H1 (cell line): ENCODE data around the gene DENND6B. TPM values are rescaled to one million over a fixed set of nuclear protein-coding genes. Genes with fewer than 3 reads are reported as not detected.

Source experiments
- CTCF ChIA-PET: fragments of 300-600 bp; sonication (Branson Sonifier 250); formaldehyde crosslinking; loops from one replicate; lab custom pipeline; 2021; ENCODE audit not compliant: partially characterized antibody; lab: Charles Lee
- POLR2A ChIA-PET: fragments of 300-600 bp; sonication (Branson Sonifier 250); formaldehyde crosslinking; loops from one replicate; lab custom pipeline; 2021; ENCODE audit warnings: inconsistent platforms; ENCODE audit not compliant: partially characterized antibody; lab: Charles Lee
- DNase-seq, 2 experiments: peaks; one replicate each; pipeline versions ENCODE4 v3.0.0 to v3.0.0-alpha.2; 2010 to 2022; ENCODE audit warnings: low spot score in 2 of 2, low read depth in 1 of 2, mixed read lengths in 1 of 2
- FAIRE-seq: peaks from 2 replicates; lab custom pipeline; 2011; peaks lifted over from hg19 to GRCh38; lab: Jason Lieb, UNC
- H2AFZ ChIP-seq: 2 replicates; pipeline ENCODE4 v1.8.1; 2012; ENCODE audit warnings: low read length, inconsistent platforms
- H2AK5ac ChIP-seq: 2 replicates; pipeline ENCODE4 v1.6.1; 2013; ENCODE audit warnings: low read depth, low read length
- H2BK120ac ChIP-seq: replicated peaks from 2 replicates; pipeline ENCODE3; 2013; ENCODE audit warnings: low read depth, low read length, inconsistent platforms
- H2BK12ac ChIP-seq: 2 replicates; pipeline ENCODE4 v1.6.1; 2013; ENCODE audit warnings: low read depth, low read length
- H2BK15ac ChIP-seq: 2 replicates; pipeline ENCODE4 v1.6.1; 2013; ENCODE audit warnings: low read length
- H2BK20ac ChIP-seq: 2 replicates; pipeline ENCODE4 v1.6.1; 2013; ENCODE audit warnings: low read length
- H2BK5ac ChIP-seq: 2 replicates; pipeline ENCODE4 v1.6.1; 2013; ENCODE audit warnings: low read depth, low read length
- H3K14ac ChIP-seq: 2 replicates; pipeline ENCODE4 v1.6.1; 2013; ENCODE audit warnings: inconsistent platforms; ENCODE audit not compliant: insufficient read length
- H3K18ac ChIP-seq: 2 replicates; pipeline ENCODE4 v1.6.1; 2013; ENCODE audit warnings: low read length; ENCODE audit errors: extremely low read depth
- H3K23ac ChIP-seq: 2 replicates; pipeline ENCODE4 v1.6.1; 2013; ENCODE audit warnings: inconsistent platforms; ENCODE audit not compliant: insufficient read length
- H3K23me2 ChIP-seq: 2 replicates; pipeline ENCODE4 v1.6.1; 2013; ENCODE audit warnings: low read depth, low read length
- H3K27ac ChIP-seq: 2 replicates; pipeline ENCODE4 v1.6.1; 2011; ENCODE audit warnings: low read depth, low read length, inconsistent platforms
- H3K27me3 ChIP-seq, 4 experiments: replicated peaks in 1 of 4; 1 replicate in 1 of 4; 2 replicates in 3 of 4; pipeline versions ENCODE4 v1.6.1 to v1.8.1; 2011 to 2013; ENCODE audit warnings: low read length in 3 of 4, mild to moderate bottlenecking in 3 of 4, inconsistent platforms in 2 of 4, mixed read lengths in 2 of 4, moderate library complexity in 1 of 4; ENCODE audit not compliant: control insufficient read depth in 3 of 4, insufficient read depth in 3 of 4; ENCODE audit errors: extremely low read depth in 1 of 4
- H3K36me3 ChIP-seq, 4 experiments: 2 replicates each; pipeline versions ENCODE4 v1.6.1 to v1.8.1; 2011 to 2013; ENCODE audit warnings: mild to moderate bottlenecking in 4 of 4, low read length in 3 of 4, moderate library complexity in 2 of 4, control low read depth in 1 of 4, inconsistent platforms in 1 of 4; ENCODE audit not compliant: insufficient read depth in 4 of 4, control insufficient read depth in 2 of 4
- H3K4ac ChIP-seq: replicated peaks from 2 replicates; pipeline ENCODE3; 2013; ENCODE audit warnings: low read length, low read depth, mixed read lengths, inconsistent platforms; ENCODE audit not compliant: insufficient read length
- H3K4me1 ChIP-seq, 4 experiments: replicated peaks in 1 of 4; 1 replicate in 1 of 4; 2 replicates in 3 of 4; pipeline versions ENCODE4 v1.6.1 to v1.8.1; 2011 to 2013; ENCODE audit warnings: low read length in 3 of 4, inconsistent platforms in 2 of 4, mixed read lengths in 1 of 4; ENCODE audit not compliant: insufficient read depth in 4 of 4, control insufficient read depth in 3 of 4
- H3K4me2 ChIP-seq, 2 experiments: 2 replicates each; pipeline versions ENCODE4 v1.6.1 to v1.8.1; 2011 to 2013; ENCODE audit warnings: low read depth in 2 of 2, low read length in 2 of 2, control low read depth in 1 of 2, inconsistent platforms in 1 of 2, mild to moderate bottlenecking in 1 of 2; ENCODE audit not compliant: insufficient read depth in 1 of 2
- H3K4me3 ChIP-seq, 4 experiments: fragments of 200-600, 300-600 bp in 1 of 4; sonication (generic), shearing (Covaris generic), sonication (Bioruptor Twin) in 1 of 4; 2 replicates each; pipeline versions ENCODE4 v1.5.1 to v1.8.1; 2011 to 2016; ENCODE audit warnings: low read length in 4 of 4, low read depth in 3 of 4, control low read depth in 2 of 4, inconsistent platforms in 2 of 4, mild to moderate bottlenecking in 2 of 4, mixed read lengths in 1 of 4, moderate library complexity in 1 of 4; ENCODE audit not compliant: insufficient read depth in 2 of 4; ENCODE audit errors: extremely low read depth in 1 of 4
- H3K56ac ChIP-seq: replicated peaks from 2 replicates; pipeline ENCODE3; 2013; ENCODE audit warnings: low read depth, mild to moderate bottlenecking, mixed read lengths, low read length, inconsistent platforms; ENCODE audit not compliant: insufficient read length
- H3K79me1 ChIP-seq: 2 replicates; pipeline ENCODE4 v1.6.1; 2013; ENCODE audit warnings: low read depth, low read length, control low read depth
- H3K79me2 ChIP-seq, 2 experiments: 2 replicates each; pipeline versions ENCODE4 v1.6.1 to v1.8.1; 2012 to 2013; ENCODE audit warnings: low read length in 2 of 2, mild to moderate bottlenecking in 2 of 2, inconsistent platforms in 1 of 2; ENCODE audit not compliant: insufficient read depth in 2 of 2, control insufficient read depth in 1 of 2
- H3K9ac ChIP-seq, 4 experiments: replicated peaks in 1 of 4; 1 replicate in 1 of 4; 2 replicates in 3 of 4; pipeline versions ENCODE4 v1.6.1 to v1.8.1; 2011 to 2013; ENCODE audit warnings: low read depth in 3 of 4, low read length in 3 of 4, control low read depth in 2 of 4, mild to moderate bottlenecking in 2 of 4, moderate library complexity in 2 of 4, inconsistent platforms in 1 of 4; ENCODE audit errors: extremely low read depth in 1 of 4
- H3K9me3 ChIP-seq, 2 experiments: 2 replicates each; pipeline versions ENCODE4 v1.6.1 to v1.8.1; 2012 to 2013; ENCODE audit warnings: mild to moderate bottlenecking in 2 of 2, moderate library complexity in 2 of 2, control low read depth in 1 of 2, inconsistent platforms in 1 of 2, low read depth in 1 of 2, low read length in 1 of 2, mixed read lengths in 1 of 2; ENCODE audit not compliant: insufficient read depth in 2 of 2
- H4K20me1 ChIP-seq, 2 experiments: replicated peaks in 1 of 2; 2 replicates each; pipeline versions ENCODE3 to v1.8.1; 2011 to 2013; ENCODE audit warnings: inconsistent platforms in 2 of 2, low read length in 2 of 2, mild to moderate bottlenecking in 1 of 2; ENCODE audit not compliant: insufficient read depth in 2 of 2, control insufficient read depth in 1 of 2
- H4K5ac ChIP-seq: 2 replicates; pipeline ENCODE4 v1.6.1; 2013; ENCODE audit warnings: low read length, low read depth, mixed read lengths, inconsistent platforms; ENCODE audit not compliant: insufficient read length
- H4K8ac ChIP-seq: 2 replicates; pipeline ENCODE4 v1.8.0; 2013; ENCODE audit warnings: mild to moderate bottlenecking, moderate library complexity, low read length, inconsistent platforms; ENCODE audit not compliant: insufficient read depth; ENCODE audit errors: extremely low read depth
- H4K91ac ChIP-seq: replicated peaks from 2 replicates; pipeline ENCODE3; 2013; ENCODE audit warnings: low read length, mixed read lengths, inconsistent platforms; ENCODE audit not compliant: insufficient read length
- CHD2 ChIP-seq: IDR thresholded peaks from 2 replicates; pipeline ENCODE4 v1.6.1; 2012; ENCODE audit warnings: low read length, improper control_type of control experiment
- GTF2F1 ChIP-seq: IDR thresholded peaks from 2 replicates; pipeline ENCODE4 v1.6.1; 2012; ENCODE audit warnings: low read depth, low read length, improper control_type of control experiment, borderline replicate concordance
- RNF2 ChIP-seq: fragments of 200-900, 300-1000 bp; sonication (generic); IDR thresholded peaks from 2 replicates; pipeline ENCODE4 v1.7.1; 2016; ENCODE audit warnings: borderline replicate concordance, low read depth, mild to moderate bottlenecking, antibody characterized with exemption, low read length; ENCODE audit not compliant: poor library complexity, severe bottlenecking; ENCODE audit errors: missing control alignments
- SAP30 ChIP-seq: fragments of 300-600 bp; sonication (generic); IDR thresholded peaks from 2 replicates; pipeline ENCODE4 v1.7.1; 2012; ENCODE audit warnings: low read length, moderate library complexity, mild to moderate bottlenecking, inconsistent platforms; ENCODE audit not compliant: insufficient read depth, insufficient replicate concordance
- WGBS, 2 experiments: shearing (Covaris generic) in 1 of 2; methylation state at CpG; one replicate each; pipeline versions ENCODE4 v1.1.6 to v1.1.7; 2013 to 2015; ENCODE audit warnings: low lambda C conversion rate in 2 of 2, mixed read lengths in 2 of 2, inconsistent platforms in 1 of 2, low coverage in 1 of 2, missing lambda C conversion rate in 1 of 2; ENCODE audit not compliant: insufficient replicate concordance in 2 of 2, insufficient coverage in 1 of 2, insufficient read length in 1 of 2; ENCODE audit errors: extremely low coverage in 1 of 2, missing lambda C conversion rate in 1 of 2; 5-methylcytosine and 5-hydroxymethylcytosine counted together
- polyA plus RNA-seq, 7 experiments: library from polyadenylated mRNA; depleted of rRNA in 3 of 7; stranded (reverse) in 5 of 7; unstranded in 2 of 7; fragments of >200 nt in 5 of 7; fragments of 200-250 nt in 2 of 7; gene quantifications; 1 replicate in 5 of 7; 2 replicates in 1 of 7; 4 replicates in 1 of 7; pipeline versions ENCODE4 v1.2.1 to v1.2.3, GENCODE V29; 2011 to 2013; ENCODE audit warnings: missing spikeins in 2 of 7, mixed read lengths in 2 of 7
- total RNA-seq: library from RNA; stranded (reverse); fragmentation: NEBNext Ultra II Directional; extraction: Animal tissue kit (Norgen Biotek cat#: 25700); gene quantifications from 2 replicates; pipeline ENCODE4 v1.2.1, GENCODE V29; 2021
- TF ChIP-seq, protein P1 (sequence below): IDR thresholded peaks from 2 replicates; pipeline ENCODE4 v1.6.1; 2011; ENCODE audit warnings: low read length, improper control_type of control experiment

DENND6B gene
- total and polyA plus RNA-seq, 2 of the 8 experiments (the other 6 are each of a cell fraction or from before 2014, with no cell fraction given), result 1.1 to 1.9 TPM

DNA sequence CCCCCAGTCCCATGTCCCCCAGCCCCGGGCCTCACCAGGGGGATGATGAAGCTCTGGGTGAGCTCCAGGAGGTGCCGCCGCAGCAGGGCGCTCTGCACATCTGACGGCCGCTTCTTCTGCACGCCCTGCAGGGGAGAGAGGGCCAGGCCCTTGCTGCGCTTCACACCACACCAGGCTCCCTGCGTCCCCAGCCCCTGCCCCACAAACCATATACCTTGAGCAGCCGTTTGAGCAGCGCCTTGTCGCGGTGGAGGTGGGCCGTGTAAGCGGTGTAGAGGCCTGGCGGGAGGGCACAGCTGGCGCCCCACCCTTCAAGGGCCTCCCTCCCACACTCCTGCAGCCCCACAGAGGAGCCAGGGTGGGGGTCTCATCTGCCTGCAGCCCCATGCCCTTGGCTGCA is 13.2 kb downstream of the DENND6B start:
- Histone ChIP-seq H4K91ac (no peak overlapping the region), H3K4me2 (no peak overlapping the region), H3K23ac (no peak overlapping the region), H3K4me3 (no peak overlapping the region), H3K23me2 (no peaks in the 10 kb centered on the region; the same call in 1 of the 2 replicates), H4K5ac (no peak overlapping the region), H4K20me1 (no peaks in the 10 kb centered on the region), H2BK5ac (no peak overlapping the region), H2BK15ac (no peak overlapping the region), H3K14ac (no peak overlapping the region), H3K56ac (no peak overlapping the region), H3K79me1 (no peaks in the 10 kb centered on the region), H3K9ac (no peak overlapping the region), H2BK12ac (no peak overlapping the region; the same call in 1 of the 2 replicates), H4K8ac (no peak overlapping the region), H3K9me3 (no peaks in the 10 kb centered on the region), H3K36me3 (no peaks in the 10 kb centered on the region), H2BK120ac (no peak overlapping the region), H2AFZ (no peak overlapping the region), H2BK20ac (no peak overlapping the region), H2AK5ac (no peak overlapping the region), H3K4me1 (peaks cover 0 to 10% (median 6%) of the 10 kb centered on the region in 4 experiments; a peak in 3 of 7 replicates), H3K79me2 (no peaks in the 10 kb centered on the region), H3K4ac (no peak overlapping the region), H3K27ac (no peak overlapping the region), H3K27me3 (no peaks in the 10 kb centered on the region; a peak in 1 of 7 replicates), H3K18ac (no peak overlapping the region)
- POLR2A ChIA-PET, result interaction anchor here (1.3 kb wide), 1 partner anchor 20 kb away, joined by 3 read pairs; no protein-coding TSS in a partner anchor
- DNase-seq, result no peak
- CTCF ChIA-PET, result interaction anchor here (0.6 to 1.7 kb wide), 4 partner anchors 9 to 306 kb away, joined by 3 to 5 read pairs (median 4); no protein-coding TSS in a partner anchor
- WGBS, 2 experiments, result 94% methylated on average over 9 of the region's 17 CpGs; no CpG with 5 or more reads in 1 of the 2 experiments
- FAIRE-seq, result no peak
- TF ChIP-seq, protein P1, sequence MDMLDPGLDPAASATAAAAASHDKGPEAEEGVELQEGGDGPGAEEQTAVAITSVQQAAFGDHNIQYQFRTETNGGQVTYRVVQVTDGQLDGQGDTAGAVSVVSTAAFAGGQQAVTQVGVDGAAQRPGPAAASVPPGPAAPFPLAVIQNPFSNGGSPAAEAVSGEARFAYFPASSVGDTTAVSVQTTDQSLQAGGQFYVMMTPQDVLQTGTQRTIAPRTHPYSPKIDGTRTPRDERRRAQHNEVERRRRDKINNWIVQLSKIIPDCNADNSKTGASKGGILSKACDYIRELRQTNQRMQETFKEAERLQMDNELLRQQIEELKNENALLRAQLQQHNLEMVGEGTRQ, result no peak
- TF ChIP-seq SAP30 (no peak), CHD2 (no peak), GTF2F1 (no peak), RNF2 (no peak)
